ENCODE data around the gene LRRC3C.

GRCh38 chr17:39913989-39914388, 13.5 kb upstream of the LRRC3C start:
- TF ChIP-seq PATZ1 (CRISPR knock-in tag; IDR thresholded peaks at IDR 0.05; ENCODE audit: borderline replicate concordance): no peak
- TF ChIP-seq ZC3H10 (CRISPR knock-in tag; IDR thresholded peaks at IDR 0.05): no peak
- no peak for TF ChIP-seq ARNTL (CRISPR knock-in tag; IDR thresholded peaks at IDR 0.05; ENCODE audit: borderline replicate concordance, low read depth)
- no peak for TF ChIP-seq POU6F1 (CRISPR knock-in tag; IDR thresholded peaks at IDR 0.05; ENCODE audit: borderline replicate concordance, low read depth)
- no peak for TF ChIP-seq ZNF565 (CRISPR knock-in tag; conservative IDR thresholded peaks at IDR 0.05; ENCODE audit: low read depth)
- no peak for TF ChIP-seq CREB5 (CRISPR knock-in tag; IDR thresholded peaks at IDR 0.05; ENCODE audit: low read depth)
